ENCODE measurements around the gene SETD3.

The SETD3 gene

DNA sequence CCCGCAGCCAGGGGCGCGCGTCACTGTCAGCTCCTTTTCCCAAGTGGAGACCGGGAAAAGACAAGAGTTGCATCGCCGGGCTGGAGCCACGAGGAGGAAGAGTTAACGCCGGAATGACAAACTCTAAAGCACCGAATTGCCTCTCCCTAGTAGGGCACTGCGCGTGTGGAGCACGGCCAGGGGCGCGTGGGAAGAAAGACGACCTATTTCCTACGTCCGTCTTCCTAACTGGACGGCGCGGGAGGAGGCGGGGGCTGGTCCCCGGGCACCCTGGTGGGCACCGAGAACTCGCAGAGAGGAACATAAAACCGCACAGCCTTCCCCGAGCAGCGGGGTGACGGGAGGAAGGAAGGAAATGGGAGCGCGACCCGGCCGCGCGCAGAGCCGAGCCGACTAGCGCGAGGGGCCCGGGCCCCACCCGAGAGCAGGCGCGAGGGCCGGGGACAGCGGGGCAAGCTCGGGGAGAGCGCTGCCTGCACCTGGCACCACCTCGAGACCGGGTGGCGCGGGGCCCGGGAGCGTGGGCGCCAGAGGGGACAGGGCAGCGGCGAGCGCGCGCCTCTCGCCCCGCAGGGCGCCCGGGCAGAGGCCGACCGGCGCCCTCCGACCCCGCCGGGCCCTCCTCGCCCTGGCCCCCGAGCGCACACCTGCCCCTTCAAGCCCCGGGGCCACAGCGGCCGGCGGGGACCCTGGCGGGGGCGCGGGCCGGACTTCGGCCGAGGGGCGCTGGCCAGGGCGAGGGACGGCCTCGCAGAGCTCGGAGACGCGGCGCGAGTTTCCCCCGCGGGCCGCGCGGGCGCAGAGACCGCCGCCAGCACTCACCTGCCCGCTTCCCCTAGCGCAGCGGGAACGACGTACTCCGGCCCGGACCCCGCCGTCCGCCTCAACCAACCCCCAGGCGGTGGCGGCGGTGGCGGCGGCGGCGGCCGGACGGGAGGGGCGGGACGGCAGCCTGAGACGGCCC is at the start of gene SETD3:
Gene SETD3, minus strand, starts transcription at position 954 of the 964 bp plus-strand sequence. CDS start 15,054 bp downstream, outside the sequence.
- peak; percentile 5 for DNase-seq (ENCODE audit: low spot score)

DNA sequence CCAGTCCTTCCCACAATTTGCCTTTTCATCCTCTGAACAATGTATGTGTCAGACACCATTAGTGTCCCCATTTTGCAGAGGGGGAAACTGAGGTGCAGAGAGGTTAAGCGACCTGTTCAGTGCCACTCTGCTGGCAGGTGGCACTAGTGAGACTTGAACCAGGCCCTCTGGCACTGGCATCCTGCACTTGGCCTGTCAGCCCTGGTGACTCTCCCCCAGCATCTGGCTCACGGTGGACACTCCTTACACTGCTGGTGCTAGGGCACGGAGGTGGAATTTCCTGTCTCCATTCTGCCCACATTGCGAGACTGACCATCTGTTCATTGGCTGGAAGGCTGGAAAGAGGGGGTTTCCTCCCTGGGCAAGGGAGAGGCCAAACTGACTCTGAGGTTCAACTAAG is 49.2 kb upstream of the SETD3 start:
- no peak for DNase-seq (ENCODE audit: low spot score)

DNA sequence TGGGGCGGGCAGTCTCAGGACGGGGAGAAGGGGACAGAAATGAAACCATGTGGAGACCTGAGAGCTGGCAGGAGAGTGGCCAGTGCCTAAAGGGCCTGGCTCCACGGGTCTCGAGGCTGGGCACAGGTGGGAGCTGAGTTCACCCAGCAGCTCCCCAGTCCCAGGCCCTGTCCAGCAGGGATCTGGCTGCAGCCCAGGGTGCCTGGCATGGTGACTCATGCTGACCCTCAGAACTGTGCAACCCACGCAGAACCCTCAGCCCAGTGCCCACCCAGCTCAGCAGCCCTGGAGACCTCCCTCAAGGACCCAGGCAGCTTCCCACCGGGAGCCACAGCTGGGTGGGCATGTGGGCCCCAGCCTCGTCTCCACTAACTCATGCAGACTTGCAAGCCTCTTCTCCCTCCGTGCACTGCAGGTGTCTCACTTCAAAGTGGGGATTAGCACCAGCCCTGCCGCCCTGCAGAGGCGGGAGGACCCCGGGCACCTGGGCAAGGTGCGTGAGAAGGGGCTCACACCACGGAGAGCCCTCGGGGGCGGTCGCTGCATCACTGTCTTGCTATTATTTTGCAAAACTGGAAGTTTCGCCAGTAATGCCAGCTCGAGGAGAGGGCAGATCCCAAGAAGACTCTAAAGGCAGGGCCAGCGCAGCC is 46.9 kb upstream of the SETD3 start:
- DNase-seq (ENCODE audit: low spot score): no peak

DNA sequence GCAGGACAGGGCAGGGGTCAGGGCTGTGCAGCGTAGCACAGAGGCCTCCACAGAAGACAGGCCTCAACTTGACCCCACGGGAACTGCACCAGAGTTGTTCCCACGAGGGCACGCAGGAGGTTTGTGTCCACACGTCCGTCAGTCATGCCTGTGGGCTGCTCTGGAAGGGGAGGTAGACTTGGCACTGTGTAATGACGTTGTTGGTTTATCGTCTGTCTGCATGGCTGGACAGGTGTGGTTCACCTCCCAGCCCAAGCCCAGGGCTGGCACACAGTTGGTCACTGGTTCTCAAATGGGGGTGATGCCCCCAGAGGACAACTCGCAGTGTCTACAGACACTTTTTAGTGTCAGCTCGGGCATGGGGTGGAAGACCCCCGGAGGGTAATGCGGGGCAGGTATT is 46.4 kb upstream of the SETD3 start:
- DNase-seq (ENCODE audit: low spot score): no peak

DNA sequence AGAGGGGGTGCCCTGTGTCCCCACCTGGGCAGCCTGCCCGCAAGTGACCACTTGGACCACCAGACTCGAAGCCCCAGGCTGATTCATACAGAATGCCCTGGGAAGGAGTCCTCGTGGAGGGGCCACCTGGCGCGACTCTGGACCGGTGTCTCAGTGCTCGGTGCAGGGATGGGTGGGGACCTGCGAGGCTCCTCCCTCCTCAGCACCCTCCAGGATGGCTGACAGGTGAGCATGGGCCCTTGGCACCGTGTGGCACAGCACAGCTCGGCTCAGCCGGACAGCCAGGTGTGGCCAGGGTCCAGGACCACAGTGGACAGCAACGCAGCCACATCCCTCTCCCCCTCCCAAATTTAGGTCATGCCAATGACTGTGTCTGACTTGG is 45.0 kb upstream of the SETD3 start:
- DNase-seq (ENCODE audit: low spot score): no peak

DNA sequence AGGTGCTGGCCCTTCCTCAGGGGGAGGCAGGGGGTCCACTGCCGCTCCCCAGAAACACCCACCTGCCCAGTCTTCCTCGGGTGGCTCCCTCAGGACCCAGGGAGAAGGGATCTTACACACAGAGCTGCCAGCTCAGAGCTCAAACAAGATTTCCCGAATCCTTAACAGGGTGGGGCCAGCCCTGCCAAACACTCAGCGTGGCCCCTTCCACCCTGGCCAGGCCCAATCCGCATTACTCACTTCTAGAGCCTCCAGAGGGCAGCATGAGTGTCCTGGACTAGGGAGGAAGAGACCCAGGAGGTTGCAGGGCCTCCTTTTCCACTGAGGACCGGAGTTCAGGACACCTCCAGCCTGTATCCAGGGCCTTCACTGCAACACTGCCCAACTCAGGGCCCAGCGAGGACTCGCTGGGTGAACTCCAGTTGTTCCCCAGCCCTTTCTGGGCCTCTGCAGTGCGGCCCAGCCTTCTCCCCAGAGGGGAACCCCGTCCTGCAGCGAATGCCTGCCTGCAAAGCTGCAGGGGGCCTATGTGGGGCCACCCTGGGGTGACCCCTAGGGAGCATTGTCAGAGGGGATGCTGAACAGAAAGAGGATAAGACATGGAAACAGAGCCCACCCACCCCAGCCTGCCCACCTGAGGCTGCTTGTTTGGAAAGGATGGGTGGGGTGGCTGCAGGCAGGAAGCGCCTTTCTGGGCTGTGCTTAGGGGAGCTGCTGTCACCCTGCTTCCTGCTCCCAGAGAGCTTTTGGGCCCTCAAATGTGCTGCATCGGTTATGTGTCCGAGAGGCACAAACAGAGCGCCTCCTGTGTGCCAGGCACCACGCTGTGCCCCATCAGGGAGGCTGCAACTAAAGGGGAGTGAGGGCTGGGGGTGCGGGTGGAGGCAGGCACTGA is 44.4 kb upstream of the SETD3 start:
- DNase-seq (ENCODE audit: low spot score): peak; percentile 5

DNA sequence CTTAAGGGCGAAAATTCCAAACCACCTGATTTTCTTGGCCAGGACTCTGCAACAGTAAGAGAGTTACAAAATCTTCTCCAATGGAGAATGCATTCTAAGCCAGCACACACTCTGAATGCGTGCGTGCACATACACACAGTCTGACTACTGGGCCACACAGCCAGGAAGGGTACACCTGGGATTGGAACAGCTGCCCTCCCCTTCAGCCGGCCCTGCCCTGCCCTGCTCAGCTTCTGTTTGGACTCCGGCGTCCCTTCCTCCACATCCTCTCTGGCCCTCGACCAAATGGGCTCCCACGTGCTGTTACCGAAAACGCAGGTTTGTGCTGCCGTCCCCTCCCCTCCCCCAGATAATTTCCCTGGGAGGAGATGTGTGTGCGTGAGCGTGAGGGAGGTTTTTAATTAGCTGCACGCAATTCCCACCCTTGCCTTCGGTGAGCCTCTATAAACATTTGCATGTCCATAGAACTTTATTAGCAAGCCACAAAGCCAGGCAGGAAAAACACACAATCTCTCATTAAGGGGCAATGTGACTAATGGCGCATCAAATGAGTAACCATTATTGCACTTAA is 43.5 kb upstream of the SETD3 start:
- no peak for DNase-seq (ENCODE audit: low spot score)

DNA sequence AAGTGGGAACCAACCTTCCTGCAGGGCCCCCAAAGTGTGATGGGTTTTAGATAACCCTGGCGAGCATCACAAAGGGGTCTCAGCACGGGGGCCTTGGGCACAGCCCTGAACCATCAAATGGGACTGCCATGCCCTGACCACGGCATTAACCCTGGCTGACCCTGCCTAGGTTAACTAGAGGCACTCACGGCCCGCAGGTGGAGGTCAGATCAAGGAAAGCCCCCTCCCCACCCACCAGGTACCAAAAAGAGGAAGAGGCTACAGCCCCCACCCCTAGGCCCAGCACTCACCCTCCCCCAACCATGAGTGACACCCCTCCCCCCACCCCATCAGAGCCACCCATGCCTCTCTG is 43.0 kb upstream of the SETD3 start:
- DNase-seq (ENCODE audit: low spot score): no peak

DNA sequence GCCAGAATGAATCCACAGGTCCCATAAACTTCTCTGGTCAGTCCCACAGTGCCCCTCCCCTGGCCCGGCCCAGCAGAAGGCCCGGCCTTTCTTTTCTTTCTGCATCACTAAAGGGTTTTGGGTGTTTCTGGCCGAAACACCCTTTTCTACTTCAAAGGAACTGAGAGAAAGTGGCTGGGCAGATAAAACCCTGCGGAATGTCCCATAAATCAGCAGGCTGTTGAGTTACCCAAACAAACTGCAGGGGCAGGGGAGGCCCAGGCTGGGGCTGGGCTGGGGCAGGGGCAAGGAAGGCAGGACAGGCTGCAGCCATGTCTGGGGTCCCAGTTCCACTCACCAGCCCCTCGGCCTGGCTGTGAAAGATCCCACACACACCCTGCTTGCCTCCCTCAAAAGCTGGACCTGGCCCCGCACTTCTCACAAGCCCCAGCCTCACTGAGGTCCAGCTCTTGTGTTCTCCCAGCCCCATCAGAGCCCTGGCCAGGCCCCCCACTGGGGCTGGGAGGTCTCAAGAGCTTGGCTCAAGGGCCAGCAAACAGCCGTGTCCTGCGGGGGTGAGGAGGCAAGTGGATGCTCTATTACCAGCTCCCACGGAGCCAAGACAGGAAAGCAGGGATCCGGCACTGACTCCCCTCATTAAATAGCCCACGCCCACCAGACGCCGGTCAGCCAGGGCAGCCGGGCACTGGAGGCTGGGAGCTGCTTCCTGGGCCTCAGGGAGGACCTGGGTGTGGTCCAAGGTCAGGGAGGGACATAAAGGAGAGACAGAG is 42.5 kb upstream of the SETD3 start:
- DNase-seq (ENCODE audit: low spot score): no peak

DNA sequence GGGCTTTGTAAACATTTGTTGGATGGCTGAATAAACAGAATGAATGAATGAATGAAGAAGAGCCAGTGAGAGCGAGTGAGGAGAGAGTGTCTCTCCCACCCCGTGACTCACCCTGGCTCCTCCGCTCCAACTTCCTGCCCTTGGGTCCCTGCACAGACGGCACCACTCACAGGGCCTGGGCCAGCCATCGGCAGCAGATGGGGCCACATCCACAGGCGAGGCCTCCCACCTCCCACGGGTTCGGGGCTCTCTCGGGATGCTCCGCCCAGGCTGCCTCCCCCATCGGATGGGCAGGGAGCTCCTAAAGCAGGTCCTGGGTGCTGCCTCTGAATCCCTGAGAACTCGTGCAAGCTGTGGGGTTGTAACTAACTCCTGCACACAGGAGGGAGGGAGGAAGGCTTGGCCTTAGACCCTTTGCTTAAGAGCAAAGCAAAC is 41.8 kb upstream of the SETD3 start:
- no peak for DNase-seq (ENCODE audit: low spot score)

DNA sequence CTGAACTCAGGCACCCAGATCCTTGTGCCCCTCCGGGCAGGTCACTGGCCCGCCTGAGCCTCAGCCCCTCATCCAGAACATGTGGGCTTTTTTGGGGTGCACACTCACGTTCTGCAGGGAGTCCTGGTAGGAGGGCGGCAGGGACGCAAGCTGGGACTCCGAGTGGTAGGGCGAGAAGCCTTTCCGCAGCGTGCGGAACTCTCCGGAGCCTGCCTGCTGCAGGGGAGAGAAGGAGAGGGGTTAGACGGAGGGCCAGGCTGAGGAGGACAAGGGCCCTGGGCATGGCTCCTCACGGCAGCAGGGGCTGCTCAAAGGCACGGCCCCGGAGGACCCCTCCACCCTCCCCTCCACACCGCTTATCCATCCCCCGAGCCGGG is 41.4 kb upstream of the SETD3 start:
- DNase-seq (ENCODE audit: low spot score): no peak

DNA sequence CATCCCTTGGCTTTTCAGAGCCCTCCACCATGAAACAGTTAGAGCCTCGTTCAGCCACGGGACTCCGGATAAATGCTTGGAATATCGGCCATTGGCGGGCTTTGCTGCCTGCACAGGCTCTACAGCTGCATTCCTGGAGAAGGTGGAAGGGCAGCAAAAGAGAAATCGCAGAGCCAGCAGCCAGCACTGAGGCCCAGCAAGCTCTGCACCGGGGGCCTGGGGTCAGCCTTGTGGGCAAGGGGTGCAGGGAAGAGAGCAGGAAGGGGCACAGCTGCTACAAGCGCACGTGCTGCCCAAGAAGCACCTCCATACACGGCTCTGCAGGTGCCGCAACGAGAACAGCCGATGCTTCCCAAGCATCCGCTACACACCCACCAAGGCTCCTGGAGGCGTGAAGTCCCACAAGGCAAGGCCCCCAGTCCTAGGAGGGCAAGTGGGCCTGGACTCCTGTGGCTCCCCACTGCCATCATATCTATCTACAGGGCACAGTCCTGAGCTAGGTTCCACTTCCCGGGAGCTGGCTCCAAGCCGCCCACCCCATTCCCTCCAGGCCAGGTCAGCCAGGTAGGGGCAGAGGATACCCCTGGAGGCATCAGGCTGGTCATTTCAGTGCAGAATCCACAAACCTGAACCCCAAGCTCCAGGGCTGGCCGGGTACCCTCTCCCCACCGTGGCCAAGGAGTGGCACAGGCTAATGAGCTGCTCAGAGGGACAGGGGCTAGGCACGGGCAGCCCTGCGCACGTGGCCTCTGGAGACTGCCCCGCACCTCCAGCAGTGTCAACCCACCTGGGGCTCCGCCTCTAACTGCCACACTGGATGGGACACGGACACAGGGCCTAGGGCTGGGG is 40.7 kb upstream of the SETD3 start:
- no peak for DNase-seq (ENCODE audit: low spot score)

DNA sequence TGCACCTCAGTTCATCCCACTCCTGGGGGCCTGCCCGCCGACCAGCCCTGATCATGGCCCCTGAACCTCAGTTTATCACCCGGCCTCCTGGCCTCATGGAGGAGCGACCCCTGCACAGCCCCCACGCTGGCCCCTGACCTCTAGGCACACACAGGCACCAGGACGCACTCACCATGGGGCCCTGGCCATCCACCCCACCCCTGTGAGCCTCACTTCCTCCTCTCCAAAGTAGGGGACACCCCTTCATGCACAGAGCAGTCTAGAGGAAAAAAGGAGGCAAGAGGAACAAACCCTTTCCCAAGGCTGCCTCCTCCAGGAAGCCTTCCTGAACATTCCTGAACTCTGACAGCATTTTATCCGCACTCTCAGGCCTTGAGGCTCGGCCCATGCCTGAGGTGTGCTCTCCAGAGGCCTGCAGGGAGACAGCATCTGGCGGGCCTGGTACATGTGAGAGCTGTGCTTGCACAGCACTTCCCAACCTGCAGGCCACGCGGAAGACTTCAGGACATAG is 40.0 kb upstream of the SETD3 start:
- DNase-seq (ENCODE audit: low spot score): no peak

DNA sequence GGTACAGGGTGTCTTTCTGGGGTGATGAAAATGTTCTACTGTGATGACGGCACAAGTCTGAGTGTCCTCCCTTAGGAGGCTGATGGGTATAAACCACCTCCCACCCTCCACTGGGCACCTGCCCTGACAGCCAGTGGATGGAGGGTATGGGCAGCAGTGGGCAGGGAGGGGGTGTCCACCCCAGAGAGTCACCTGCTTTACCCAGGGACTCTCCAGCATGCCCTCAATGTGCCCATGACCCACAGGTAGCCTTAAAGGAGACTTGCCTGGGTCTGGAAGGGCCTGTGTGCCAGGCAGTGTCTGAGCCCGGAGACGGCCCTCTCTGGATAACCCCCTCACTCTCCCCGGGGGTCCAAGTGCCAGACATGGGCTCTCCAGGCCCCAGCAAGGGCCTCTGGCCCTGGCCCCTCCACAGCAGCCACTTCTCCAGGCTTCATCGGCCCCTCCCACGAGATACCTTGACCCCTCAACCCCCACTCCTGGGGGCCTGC is 39.3 kb upstream of the SETD3 start:
- DNase-seq (ENCODE audit: low spot score): no peak

DNA sequence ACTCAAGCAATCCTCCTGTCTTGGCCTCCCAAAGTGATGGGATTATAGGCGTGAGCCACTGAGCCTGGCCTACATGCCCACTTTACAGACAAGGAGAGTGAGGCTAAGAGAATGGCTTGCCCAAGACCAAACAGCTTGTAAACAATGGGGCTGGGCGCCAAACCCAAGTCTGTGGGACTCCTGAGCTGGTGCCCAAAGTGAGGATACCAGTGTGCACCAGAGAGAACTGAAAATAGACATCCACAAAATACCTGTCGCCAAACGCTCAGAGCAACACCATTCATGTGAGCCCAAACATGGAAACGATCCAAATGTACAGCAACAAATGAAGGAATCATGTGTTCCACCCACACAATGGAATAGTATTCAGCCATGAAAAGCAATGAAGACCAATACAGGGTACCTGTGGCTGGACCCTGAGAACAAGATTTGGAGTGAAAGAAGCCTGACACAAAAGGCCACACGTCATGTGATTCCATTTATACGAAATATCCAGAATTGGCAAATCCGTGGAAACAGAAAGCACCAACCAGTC is 38.8 kb upstream of the SETD3 start:
- DNase-seq (ENCODE audit: low spot score): no peak

DNA sequence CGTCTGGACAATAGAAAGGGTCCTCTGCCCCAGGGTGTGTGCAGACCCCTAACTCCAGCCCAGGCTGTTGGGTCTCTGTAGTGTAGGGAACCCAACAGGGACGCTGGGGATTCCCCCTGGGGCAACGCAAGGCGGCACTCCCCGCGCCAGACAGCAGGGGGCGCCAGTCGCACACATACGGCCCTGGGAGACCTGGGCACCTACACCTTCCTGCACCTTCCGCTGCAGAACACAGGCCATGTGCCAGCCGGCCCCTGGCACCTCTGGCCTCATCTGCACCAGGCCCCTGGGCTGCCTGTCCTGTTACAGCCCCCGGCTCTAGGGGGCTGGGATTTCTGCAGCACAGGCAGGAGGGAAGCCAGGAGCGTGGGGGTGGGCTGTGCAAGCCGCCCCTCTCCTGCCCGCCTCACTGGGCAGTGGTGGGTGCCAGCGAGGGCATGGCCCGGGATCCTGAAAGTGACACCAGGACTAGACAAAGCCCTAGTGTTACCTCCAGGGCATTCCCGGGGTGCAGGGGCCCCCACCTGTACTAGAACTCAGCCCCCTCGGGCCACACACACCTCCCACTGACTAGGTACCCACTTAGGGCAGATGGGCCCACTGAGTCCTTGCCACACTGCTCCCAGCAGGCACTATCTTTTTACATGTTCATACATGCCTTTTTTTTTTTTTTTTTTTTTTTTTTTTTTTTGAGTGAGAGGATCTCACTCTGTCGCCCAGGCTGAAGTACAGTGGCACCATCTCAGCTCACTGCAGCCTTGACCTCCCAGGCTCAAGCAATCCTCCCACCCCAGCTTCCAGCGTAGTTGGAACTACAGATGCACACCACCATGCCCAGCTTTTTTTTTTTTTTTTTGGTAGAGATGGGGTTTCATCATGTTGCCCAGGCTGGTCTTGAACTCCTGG is 38.0 kb upstream of the SETD3 start:
- DNase-seq (ENCODE audit: low spot score): peak; percentile 80

DNA sequence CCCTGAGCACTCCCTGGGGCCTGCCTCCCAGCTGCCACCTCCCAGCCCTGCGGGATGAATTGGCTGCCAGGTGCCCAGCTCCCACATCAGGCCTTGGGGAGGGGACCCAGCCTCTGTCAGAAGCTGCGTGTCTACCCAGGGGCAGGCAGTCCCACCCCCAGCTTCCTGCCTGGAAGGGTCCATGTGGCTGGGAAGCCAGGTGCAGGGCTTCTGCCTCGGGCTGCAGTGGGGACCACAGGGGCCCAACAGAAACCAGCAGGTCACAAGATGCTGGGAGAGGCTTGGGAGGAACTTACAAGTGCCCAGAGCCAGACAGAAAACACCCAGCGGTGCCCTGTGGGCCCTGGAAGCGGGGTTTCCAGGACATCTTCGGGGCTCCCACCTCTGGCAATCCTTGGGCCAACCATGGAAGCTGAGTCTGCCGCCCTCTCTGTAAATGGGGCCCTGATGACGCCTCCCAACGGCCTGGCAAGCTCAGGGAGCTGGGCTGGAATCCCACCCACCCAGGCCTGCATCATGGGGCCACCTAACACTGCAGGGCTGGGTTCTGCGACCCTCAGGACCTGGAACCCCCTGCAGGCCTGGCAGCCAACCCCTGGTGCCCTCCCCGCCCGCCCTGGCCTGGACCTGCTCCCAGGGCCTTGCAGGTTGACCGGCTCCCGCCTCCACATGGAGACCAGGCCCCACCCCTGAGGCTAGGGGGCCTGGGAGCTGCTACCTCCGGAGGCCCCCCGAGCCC is 37.2 kb upstream of the SETD3 start:
- no peak for DNase-seq (ENCODE audit: low spot score)
